HG02970 (cell line): ENCODE measurements around the gene SIX3.

Experiments
- ATAC-seq: cut with Tn5 transposase; IDR thresholded peaks from one replicate; pipeline ENCODE4 v1.9.1; 2021; ENCODE audit warnings: mild to moderate bottlenecking, moderate library complexity, moderate number of reproducible peaks; ENCODE audit not compliant: unreplicated experiment, low FRiP score

SIX3 gene

DNA sequence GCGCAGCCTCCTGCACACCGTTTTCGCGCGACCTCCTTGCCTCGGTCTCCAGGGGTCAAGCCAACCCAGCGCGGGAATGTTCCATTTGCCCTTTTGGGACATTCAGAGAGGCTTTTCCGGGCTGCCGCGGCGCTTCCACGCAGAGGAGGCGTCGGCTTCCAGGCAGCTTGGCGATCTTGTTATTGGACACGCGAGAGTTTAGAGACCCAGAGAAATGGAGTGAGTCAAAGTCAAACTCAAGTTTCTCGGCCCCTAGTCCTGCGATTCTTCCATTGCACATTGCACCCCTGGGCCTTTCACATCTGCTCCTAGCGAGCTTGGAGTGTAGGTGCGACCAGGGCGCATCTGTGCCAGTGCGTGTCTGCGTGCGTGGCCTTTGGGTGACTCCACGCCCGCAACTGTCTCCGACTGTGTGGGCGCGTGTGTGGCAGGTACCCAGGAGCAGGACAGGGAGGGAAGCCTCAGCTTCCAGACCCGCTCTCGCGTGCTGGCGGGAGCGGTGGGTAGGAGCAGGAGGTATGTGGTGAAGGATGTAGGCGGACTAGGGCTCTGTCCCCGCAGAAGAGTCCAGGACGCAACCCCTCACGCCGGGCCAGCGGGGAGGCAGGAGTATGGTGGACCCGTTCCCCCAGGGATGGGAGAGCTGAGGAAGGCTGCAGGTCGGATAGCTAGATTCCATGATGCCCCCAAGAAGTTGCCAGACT lies 13.5 kb downstream of the SIX3 start:
- no peak for ATAC-seq

DNA sequence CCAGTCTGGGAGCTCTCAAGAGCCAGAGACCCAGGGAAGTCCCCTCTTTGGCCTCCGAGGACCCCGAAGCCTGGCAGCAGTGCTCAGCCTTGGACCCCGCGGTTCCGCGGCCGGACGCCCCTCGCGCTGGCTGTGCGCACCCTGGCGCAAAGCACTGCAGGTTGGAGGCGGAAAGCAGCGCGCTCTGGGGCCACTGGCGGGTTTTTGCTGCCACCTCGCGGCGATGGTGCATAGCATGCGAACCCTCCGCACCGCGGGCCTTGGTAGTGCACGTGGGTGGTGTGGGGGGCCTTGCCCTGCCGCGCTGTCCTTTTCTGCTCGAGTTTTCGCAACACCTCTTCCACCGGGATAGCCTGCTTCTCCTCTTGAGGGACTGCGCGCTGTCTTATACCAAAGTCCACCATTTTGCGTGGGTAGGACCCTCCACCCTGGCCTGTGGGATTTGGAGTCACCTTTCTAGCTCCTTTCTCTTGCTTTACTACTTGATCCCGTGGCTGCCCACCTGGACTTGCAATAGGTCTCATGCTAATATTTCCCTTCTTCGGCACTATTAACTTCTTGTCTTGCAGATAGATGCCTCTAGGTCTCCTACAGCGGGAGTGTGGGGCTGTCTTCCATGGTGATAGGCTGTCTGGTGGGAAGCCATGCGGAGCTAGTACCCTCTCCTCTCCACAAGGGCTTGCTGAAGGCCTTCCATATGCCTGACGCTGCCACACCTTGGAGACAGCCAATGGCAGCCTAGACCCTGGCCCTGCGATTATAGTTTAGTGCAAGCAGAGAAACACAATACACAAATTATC lies 14.3 kb downstream of the SIX3 start:
- ATAC-seq: no peak

DNA sequence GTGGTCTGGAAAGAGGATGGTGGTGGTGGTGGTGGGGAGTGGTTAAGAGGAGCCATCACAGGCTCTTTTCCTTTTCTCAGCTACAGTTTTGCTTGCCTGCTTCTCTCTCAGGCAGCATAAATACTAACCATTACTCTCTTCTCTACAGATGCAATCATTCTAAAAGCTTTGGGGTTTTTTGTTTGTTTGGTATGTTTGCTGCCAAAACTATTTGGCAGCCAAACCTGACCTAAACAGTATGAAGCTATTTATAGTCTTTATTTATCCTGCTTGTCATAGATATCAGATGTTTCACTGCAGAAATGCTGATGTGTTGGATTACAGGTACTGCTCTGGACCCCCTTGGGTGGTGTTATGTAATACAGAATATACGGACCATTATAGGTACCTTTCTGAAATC lies 15.3 kb downstream of the SIX3 start:
- ATAC-seq: no peak

DNA sequence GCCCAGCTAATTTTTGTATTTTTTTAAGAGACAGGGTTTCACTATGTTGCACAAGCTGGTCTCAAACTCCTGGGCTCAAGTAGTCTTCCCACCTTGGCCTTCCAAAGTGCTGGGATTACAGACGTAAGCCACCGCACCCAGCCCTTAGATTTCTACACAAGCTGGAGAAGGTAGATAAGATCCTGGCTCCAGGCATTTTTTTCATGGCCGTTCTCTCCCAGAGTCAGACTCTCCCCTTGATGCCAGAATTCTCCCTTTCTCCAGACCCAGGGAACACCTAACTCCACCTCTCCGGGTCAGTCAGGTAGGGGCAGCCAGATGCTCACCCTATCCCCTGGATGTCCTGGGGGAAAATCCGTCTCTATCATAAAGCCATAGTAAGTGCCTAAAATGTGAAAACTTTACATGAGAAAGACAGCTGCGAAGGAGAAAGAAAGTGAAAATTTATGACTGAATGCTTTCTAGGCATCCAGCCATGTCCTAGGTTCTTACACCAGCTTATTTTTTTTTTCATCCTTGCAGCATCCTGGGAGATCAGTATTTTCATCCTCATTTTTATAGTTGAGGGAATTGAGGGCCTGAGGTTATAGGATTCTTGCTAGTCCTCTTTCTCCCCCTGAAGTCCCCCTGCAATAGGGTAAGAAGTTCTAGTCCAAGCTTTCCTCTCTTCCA lies 16.3 kb downstream of the SIX3 start:
- no peak for ATAC-seq

- no peak for ATAC-seq
Observed at GRCh38 chr2:44959855-44960254, 18.4 kb downstream of the SIX3 start.

GRCh38 chr2:44960871-44961270 lies 19.4 kb downstream of the SIX3 start:
- ATAC-seq: no peak

- ATAC-seq: no peak
Observed at GRCh38 chr2:44962176-44962695, 20.7 kb downstream of the SIX3 start.

DNA sequence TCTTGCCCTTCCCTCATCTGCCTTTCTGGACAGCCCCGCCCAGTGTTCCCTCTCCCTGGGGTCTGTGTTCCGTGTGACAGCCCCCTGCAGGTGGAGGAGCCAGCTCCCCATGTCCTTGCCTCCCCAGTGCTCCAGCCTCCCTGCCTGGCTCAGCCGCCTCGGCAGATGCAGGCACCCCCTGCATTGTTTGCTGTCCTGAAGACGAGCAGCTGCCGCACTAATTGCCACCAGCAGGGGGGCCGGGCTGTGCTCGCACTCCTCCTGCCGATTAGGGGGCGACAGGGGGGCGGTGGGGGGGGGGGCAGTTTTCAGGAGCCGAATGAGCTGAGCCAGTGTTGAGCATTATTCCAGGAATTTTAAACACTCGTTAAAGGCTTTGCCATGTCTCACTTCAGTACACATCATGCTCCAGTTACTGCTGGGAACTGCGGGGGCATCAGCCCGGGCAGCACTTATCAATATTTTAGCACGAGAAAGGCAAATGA lies 23.3 kb downstream of the SIX3 start:
- no peak for ATAC-seq

GRCh38 chr2:44965684-44966083 lies 24.2 kb downstream of the SIX3 start:
- no peak for ATAC-seq

- ATAC-seq: no peak
Observed at GRCh38 chr2:44967056-44967455, 25.6 kb downstream of the SIX3 start.

DNA sequence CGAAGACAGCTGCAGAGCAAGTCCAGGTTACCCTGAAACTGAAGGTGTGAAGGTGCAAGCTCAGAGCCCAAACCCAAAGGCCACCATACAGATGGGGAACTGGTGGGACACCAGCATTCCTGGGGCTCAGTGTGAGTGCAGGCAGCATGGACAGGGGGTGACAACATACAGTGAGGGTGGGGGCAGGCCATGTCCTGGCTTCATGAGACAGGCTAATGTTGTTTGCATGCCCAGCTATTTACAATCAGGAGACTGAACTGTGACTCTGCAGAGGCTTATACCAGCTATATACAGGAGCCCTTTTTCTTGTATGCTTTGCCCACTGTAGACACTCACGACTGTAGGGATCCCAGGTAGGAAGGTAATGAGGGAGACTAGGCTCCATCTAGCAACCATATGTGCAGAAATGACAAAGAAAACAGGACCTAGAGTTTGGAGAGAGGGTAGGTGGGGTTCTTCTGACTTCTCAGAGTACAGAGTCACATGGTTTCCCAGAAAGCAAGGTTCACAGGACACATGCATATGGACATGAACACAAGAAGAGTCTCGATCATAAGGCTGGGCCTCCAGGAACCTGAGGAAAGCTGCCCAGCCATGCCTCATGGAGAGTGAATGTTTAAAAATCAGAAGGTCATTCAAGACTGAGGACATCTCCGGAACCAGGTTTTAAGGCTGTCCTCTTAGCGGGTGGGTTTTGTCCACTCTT lies 26.4 kb downstream of the SIX3 start:
- no peak for ATAC-seq

- ATAC-seq: no peak
Observed at GRCh38 chr2:44969936-44970335, 28.4 kb downstream of the SIX3 start.

GRCh38 chr2:44970846-44971450 lies 29.4 kb downstream of the SIX3 start:
- no peak for ATAC-seq

- ATAC-seq: no peak
Observed at GRCh38 chr2:44972771-44973535, 31.5 kb downstream of the SIX3 start.

DNA sequence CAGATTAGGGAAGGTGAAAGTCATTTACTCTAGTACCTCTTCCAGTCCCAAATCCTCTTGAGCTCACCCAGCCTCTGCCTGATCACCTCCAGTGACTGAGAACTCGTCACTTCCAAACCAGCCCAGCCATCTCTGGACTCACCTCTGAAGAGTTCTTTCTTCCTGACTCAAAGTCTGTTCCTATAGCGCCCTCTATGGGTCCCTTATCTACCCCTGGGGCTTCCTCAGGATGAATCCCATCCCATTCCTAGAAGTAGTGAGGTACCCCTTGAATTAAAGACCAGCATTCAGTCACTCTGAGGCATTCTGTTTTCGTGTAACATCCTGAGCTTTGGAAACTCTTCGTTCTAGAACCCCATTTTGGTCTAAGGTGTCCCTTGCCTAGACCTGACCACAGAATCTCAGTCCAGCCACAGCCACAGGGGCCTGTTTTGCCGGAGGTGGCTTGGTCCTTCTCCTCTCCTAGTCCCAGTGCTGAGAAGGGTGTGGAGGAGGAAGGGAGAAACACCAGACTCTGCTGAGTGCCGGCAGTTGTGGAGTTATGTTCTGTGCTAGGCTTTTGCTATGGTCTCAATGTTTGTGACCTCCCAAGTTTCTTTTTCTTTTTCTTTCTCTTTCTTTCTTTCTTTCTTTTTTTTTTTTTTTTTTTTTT lies 32.7 kb downstream of the SIX3 start:
- ATAC-seq: no peak

- ATAC-seq: no peak
Observed at GRCh38 chr2:44975571-44976450, 34.3 kb downstream of the SIX3 start.

DNA sequence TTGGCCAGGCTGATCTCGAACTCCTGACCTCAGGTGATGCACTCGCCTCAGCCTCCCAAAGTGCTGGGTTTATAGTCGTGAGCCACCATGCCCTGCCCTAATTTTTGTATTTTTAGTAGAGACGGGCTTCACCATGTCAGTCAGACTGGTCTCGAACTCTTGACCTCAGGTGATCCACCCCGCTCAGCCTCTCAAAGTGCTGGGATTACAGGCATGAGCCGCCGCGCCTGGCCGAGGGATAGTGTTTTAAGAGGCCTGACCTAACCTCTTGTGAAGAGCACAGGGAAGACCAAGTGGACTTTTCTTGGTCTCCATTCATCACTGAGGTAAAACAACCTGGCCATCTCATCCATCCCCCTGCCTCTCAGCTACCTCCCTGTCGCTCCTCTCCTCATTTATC lies 38.1 kb downstream of the SIX3 start:
- no peak for ATAC-seq
